GM19239 (cell line): ENCODE data around the gene RUNX1.

ENCODE experiments used
- DNase-seq: peaks from one replicate; pipeline ENCODE4 v3.0.0; 2011; ENCODE audit warnings: low spot score; ENCODE audit not compliant: insufficient read length
- FAIRE-seq: peaks from 2 replicates; lab custom pipeline; 2011; peaks lifted over from hg19 to GRCh38; lab: Jason Lieb, UNC

The RUNX1 gene

DNA sequence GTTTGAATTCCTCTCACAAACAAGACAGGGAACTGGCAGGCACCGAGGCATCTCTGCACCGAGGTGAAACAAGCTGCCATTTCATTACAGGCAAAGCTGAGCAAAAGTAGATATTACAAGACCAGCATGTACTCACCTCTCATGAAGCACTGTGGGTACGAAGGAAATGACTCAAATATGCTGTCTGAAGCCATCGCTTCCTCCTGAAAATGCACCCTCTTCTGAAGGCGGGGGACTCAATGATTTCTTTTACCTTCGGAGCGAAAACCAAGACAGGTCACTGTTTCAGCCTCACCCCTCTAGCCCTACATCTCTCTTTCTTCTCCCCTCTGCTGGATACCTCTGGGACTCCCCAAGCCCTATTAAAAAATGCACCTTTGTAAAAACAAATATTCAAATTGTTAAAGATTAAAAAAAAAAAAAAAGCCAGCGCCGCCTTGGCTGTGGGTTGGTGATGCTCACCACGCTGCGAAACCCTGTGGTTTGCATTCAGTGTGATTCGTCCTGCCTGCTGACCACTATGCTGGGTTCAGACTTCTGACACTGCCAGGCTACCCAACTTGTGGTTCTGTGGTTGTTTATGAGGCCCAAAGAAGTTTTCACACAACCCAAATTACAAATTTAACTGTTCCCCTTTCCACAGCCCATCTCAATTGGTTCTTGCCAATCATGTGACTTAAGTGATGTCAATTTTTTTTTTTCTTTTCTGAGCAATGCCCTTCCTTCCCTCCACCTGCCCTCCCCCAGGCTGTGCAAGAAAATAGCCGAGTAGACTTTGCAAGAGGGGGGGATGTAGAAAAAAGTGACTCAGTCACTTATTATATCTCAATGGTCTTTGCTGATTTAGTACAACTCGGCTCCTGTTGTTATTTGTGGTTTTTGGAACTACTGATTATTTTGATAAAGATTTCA is at the start of gene RUNX1:
Gene RUNX1 (minus strand): TSS at position 597 of the 912 bp plus-strand sequence.
- FAIRE-seq (peak; percentile 90), DNase-seq (peak; percentile 28)

DNA sequence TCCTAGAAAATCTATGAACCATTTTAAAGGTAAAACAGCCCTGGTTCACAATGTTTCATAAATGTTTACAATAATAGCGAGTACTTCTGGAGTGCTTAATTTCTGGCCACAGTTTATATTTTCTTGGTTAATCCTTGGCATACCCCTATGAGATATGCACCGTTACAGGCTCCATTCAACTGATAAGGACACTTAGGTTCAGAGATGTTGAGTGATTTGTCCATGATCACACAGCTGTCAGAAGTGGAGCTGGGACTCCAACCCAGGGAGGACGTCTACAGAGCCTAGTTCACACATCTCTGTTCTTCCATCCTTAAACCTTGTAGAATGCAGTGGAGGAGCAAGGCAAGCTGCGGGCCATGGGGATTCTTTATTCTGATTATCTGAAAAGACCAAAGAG is 48.4 kb upstream of the RUNX1 start:
- no peak for FAIRE-seq
- DNase-seq, result no peak

DNA sequence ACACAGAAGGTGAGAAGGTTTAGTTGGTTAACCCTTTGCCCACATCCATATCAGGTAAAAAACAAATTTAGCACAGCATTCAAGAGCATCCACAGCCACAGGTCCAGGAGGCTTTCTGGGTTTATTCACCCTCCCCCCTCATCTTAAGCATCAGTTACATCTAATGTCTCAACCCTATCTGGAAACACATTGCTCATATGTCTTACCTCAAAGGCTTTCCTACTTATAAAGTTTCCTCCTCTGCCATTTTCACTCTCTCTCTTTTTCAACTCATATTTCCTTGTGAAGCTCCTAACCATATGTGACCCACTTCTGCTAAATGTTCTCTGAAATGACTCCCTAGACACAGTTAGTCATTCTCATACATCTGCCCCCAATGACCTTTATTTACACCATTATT is 47.9 kb upstream of the RUNX1 start:
- DNase-seq, result no peak
- no peak for FAIRE-seq

- no peak for DNase-seq
- FAIRE-seq, result no peak
These were observed 46.8 kb upstream of the RUNX1 start for GRCh38 chr21:35095859-35096291.

DNA sequence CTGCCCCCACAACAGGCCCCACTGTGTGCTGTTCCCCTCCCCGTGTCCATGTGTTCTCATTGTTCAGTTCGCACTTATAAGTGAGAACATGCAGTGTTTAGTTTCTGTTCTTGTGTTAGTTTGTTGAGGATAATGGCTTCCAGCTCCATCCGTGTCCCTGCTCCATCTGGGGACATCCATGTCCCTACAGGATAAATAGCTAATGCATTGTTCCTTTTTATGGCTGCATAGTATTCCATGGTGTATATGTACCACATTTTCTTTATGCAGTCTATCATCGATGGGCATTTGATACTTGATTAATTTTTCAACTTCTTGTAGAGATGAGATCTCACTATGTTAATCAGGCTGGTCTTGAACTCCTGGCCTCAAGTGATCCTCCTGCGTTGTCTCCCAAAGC is 44.4 kb upstream of the RUNX1 start:
- DNase-seq (no peak), FAIRE-seq (no peak)

DNA sequence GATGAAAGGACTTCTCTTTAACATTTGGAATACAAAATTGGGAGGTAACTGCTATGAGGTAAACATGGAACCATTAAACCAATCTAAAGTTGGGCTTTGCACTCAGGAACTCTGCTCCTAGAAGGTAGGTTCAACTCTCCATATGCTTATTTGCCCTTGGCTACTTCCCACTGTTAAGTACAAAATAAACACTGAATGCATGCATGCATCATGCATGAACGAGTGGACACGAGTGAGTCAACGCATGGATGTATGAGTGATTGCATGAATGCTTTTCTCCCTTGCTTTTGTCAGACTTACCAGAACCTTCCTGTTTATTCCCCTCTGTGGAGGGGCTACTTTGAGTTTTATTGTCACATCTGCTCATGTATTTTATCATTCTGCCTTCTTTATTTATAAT is 42.4 kb upstream of the RUNX1 start:
- no peak for FAIRE-seq
- no peak for DNase-seq

DNA sequence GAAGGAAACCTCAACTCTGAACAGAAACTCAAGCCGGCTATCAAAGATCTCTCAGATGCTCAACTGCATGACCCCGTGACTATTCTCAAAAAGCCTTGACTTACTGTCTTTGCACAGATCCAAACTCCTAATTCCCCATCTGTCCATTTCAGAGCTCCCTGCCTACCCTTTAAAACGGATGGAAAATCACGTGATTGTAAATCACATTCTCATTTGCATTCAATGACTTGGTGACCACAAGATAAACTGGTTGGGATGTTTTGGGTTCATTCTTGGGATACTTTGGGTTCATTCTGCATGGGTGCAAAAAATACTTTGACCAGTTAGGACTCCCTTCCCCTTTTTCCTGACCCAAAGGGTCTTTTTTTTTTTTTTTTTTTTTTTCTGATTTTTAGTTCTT is 41.3 kb upstream of the RUNX1 start:
- no peak for FAIRE-seq
- DNase-seq, result no peak

GRCh38 chr21:35088319-35088771 is 39.2 kb upstream of the RUNX1 start:
- DNase-seq (no peak), FAIRE-seq (no peak)

DNA sequence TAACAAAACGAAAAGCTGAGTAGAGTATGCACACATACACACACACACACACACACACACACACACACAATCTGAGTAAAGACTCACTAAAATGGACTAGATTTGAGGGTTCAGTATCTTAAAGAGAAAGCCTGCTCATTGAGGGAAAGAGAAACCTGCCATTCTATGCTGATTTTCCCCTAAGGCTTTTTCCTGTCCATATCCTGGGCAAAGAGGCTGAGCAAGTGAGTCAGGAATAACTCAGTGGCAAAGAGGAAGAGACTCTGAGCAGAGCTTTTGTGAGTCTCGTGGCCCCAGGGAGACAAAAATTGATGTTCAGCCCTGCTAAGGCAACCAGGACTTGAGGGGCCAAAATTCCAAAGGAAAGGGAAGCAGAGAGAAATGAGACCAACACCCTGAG is 37.3 kb upstream of the RUNX1 start:
- FAIRE-seq (no peak), DNase-seq (no peak)

GRCh38 chr21:35084869-35085268 is 35.8 kb upstream of the RUNX1 start:
- no peak for FAIRE-seq
- DNase-seq, result no peak

DNA sequence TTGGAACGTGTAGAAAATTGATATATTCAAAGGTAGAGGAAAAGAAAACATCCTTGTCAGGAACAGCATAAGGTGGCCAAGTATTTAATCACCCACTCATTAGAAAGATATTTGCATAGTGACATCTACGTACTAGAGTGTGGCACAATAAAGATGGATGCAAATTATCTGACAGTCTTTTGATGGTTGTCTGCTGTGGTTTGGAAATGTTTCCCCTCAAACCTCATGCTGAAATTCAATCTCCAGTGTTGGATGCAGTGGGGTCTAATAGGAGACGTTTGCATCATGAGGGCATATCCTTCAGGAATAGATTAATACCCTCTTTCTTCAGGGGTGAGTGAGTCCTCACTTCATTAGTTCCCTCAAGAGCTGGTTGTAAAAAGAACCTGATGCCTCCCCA is 34.1 kb upstream of the RUNX1 start:
- no peak for DNase-seq
- no peak for FAIRE-seq

- FAIRE-seq (no peak), DNase-seq (no peak)
These were observed 32.8 kb upstream of the RUNX1 start for GRCh38 chr21:35081861-35082260.

DNA sequence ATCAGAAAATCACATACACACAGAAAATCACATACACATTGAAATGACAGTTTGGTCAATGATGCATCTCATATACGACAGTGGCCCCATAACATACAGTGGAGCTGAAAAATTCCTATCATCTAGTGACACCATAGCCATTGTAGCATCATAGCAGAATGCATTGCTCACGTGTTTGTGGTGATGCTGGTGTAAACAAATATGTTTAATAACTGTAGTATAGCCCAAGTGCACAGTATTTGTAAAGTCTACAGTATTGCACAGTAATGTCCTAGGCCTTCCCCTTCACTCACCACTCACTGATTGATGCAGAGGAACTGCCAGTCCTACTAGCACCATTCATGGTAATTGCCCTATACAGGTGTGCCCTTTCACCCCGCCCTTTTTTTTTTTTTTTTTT is 30.1 kb upstream of the RUNX1 start:
- DNase-seq (no peak), FAIRE-seq (no peak)

GRCh38 chr21:35077975-35078374 is 28.9 kb upstream of the RUNX1 start:
- no peak for FAIRE-seq
- DNase-seq, result no peak

GRCh38 chr21:35077466-35077865 is 28.4 kb upstream of the RUNX1 start:
- no peak for FAIRE-seq

GRCh38 chr21:35075546-35075945 is 26.4 kb upstream of the RUNX1 start:
- no peak for FAIRE-seq
- no peak for DNase-seq

More at GRCh38 chr21:35077466-35077865, 28.4 kb upstream of the RUNX1 start:
- no peak for DNase-seq

DNA sequence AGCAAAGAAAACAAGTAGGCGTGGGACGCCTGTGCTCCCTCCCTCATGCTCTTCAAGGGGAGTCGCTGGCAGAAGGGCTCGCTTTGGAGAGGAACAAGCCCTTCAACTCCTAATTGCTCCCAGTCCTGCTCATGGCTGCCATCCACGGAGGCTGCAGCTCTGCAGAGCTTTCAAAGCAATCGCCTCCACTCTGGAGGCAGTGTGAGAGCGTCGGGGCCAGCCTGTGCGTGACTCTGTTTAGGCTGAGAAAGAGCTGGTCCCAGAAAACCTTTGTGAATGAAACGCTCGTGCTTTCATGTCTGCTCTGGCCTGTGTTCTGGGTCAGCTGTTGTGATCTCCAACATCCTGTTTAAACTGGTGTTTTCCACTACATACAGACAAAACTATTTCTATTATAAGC is 23.9 kb upstream of the RUNX1 start:
- DNase-seq (no peak), FAIRE-seq (no peak)

DNA sequence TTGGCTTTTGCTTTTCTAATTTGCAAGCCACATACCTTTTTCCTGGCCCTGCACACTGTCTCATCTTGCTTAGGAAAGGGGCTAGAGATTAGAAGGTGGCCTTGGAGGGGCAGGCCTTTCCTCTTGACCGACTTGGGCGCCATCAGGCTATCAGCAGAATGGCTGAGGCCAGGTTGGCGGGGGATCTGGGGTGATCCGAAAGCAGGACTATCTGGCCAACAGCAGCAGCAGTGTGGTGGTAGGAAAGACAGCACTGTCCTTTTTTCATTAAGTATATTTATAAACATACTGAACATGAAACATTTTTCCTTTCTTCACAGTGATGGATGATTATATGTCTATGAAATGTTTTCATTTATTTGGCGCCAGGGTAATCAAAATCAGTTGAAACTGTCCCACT is 23.5 kb upstream of the RUNX1 start:
- no peak for FAIRE-seq
- no peak for DNase-seq

DNA sequence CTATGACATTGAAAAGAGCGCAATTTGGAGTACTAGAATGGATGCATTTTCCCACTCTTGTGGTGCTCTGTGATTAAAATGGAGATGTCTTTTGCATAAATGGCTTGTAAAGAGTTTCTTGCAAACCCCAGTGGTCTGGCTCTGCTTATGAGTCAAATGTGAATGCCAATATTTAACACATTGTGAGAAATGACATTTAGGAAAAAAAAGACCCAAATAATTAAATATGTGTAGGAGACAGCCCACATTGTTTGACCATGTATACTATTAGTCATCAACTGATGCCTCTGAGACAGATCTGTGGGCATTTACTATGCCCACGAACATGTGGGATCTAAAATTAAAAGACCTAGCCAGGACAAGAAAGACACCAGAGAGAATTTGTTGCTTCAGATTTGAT is 22.2 kb upstream of the RUNX1 start:
- DNase-seq, result no peak

GRCh38 chr21:35070436-35070835 is 21.3 kb upstream of the RUNX1 start:
- DNase-seq (no peak), FAIRE-seq (no peak)

More for the DNA sequence above, 22.2 kb upstream of the RUNX1 start:
- no peak for FAIRE-seq

DNA sequence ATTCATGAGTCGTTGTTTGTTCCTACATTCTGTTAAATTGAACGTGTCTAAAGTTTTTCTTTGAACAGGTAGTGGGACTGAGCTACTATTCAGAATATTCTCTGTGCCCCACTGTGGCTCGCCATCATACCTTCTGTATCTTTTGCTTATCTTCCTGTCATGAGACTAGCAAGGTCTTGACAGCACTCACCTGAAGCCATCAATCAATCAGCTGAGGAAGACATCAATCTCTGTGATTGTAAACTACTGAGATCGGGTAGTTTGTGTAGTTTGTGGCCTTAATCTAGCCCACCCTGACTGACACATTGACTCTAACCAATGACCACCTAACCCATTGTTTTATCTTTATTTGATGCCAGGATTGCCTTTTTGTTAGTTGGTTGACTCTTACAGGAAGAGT is 17.7 kb upstream of the RUNX1 start:
- DNase-seq (no peak), FAIRE-seq (no peak)
